SK-N-SH (cell line): ENCODE measurements around the gene SIGLEC9. TPM values are rescaled to one million over a fixed set of nuclear protein-coding genes. Genes with fewer than 3 reads are reported as not detected.

Experiments used
- CTCF ChIA-PET: fragments of 300-600, 350-600 bp; formaldehyde crosslinking; extraction: SDS; loops from one replicate; lab custom pipeline; 2021; lab: Yijun Ruan, JAX
- POLR2A ChIA-PET: fragments of 350-600 bp; sonication (Branson Sonifier 250); formaldehyde crosslinking; extraction: SDS; loops from one replicate; lab custom pipeline; 2020; ENCODE audit warnings: antibody characterized with exemption, inconsistent platforms; lab: Yijun Ruan, JAX
- DNase-seq: peaks from one replicate; pipeline ENCODE4 v3.0.0; 2012
- H2AFZ ChIP-seq: fragments of 200-600 bp; sonication (generic); 2 replicates; pipeline ENCODE4 v1.8.1; 2016; ENCODE audit warnings: antibody characterized with exemption, mild to moderate bottlenecking, low read depth
- H3F3A ChIP-seq: fragments of 200-600 bp; sonication (generic); replicated peaks from 2 replicates; pipeline ENCODE3; 2016; ENCODE audit warnings: antibody characterized with exemption, mild to moderate bottlenecking; ENCODE audit not compliant: insufficient read depth
- H3K27ac ChIP-seq, 2 experiments: fragments of 200-500 bp in 1 of 2; fragments of 200-600 bp in 1 of 2; sonication (Bioruptor generic) in 1 of 2; sonication (generic), shearing (Covaris generic) in 1 of 2; 2 replicates each; pipeline versions ENCODE4 v1.5.1 to v1.6.1; 2014 to 2016; ENCODE audit warnings: low read depth in 2 of 2, inconsistent platforms in 1 of 2, low read length in 1 of 2, mild to moderate bottlenecking in 1 of 2, mixed read lengths in 1 of 2
- H3K27me3 ChIP-seq: fragments of 200-600 bp; sonication (generic), shearing (Covaris generic); 2 replicates; pipeline ENCODE4 v1.6.1; 2016; ENCODE audit warnings: mixed run types; ENCODE audit not compliant: insufficient read depth
- H3K36me3 ChIP-seq, 2 experiments: fragments of 200-500 bp in 1 of 2; fragments of 200-600 bp in 1 of 2; sonication (Bioruptor generic) in 1 of 2; sonication (generic) in 1 of 2; replicated peaks in 1 of 2; 2 replicates each; pipeline versions ENCODE3 to v1.5.1; 2014 to 2016; ENCODE audit warnings: low read length in 1 of 2, mild to moderate bottlenecking in 1 of 2; ENCODE audit not compliant: insufficient read depth in 2 of 2, control insufficient read depth in 1 of 2
- H3K4me1 ChIP-seq, 2 experiments: fragments of 200-500 bp in 1 of 2; fragments of 200-600 bp in 1 of 2; sonication (Bioruptor generic) in 1 of 2; sonication (generic), shearing (Covaris generic) in 1 of 2; 2 replicates each; pipeline versions ENCODE4 v1.5.1 to v1.6.1; 2014 to 2016; ENCODE audit warnings: low read depth in 1 of 2, low read length in 1 of 2, mixed run types in 1 of 2; ENCODE audit not compliant: insufficient read depth in 2 of 2, control insufficient read depth in 1 of 2
- H3K4me2 ChIP-seq: fragments of 200-600 bp; sonication (generic), shearing (Covaris generic); 2 replicates; pipeline ENCODE4 v1.6.1; 2017; ENCODE audit warnings: mixed run types
- H3K4me3 ChIP-seq, 2 experiments: fragments of 200-500 bp in 1 of 2; fragments of 200-600 bp in 1 of 2; sonication (Bioruptor generic) in 1 of 2; sonication (generic), shearing (Covaris generic) in 1 of 2; 2 replicates each; pipeline versions ENCODE4 v1.5.1 to v1.8.1; 2014 to 2016; ENCODE audit warnings: low read depth in 2 of 2, inconsistent platforms in 1 of 2, low read length in 1 of 2, mild to moderate bottlenecking in 1 of 2, mixed read lengths in 1 of 2, moderate library complexity in 1 of 2
- H3K79me2 ChIP-seq: fragments of 200-600 bp; sonication (generic); 2 replicates; pipeline ENCODE4 v1.8.1; 2017; ENCODE audit warnings: mild to moderate bottlenecking; ENCODE audit not compliant: insufficient read depth
- H3K9ac ChIP-seq: fragments of 200-600 bp; sonication (generic); 2 replicates; pipeline ENCODE4 v1.6.1; 2017; ENCODE audit warnings: mixed run types
- H3K9me2 ChIP-seq: fragments of 200-600 bp; sonication (generic); 2 replicates; pipeline ENCODE4 v1.6.1; 2017; ENCODE audit warnings: mixed run types
- H3K9me3 ChIP-seq: fragments of 200-600 bp; sonication (generic); 2 replicates; pipeline ENCODE4 v1.6.1; 2017; ENCODE audit warnings: mixed run types, mild to moderate bottlenecking, moderate library complexity
- H4K20me1 ChIP-seq: fragments of 200-600 bp; sonication (generic); 2 replicates; pipeline ENCODE4 v1.6.1; 2017; ENCODE audit warnings: mild to moderate bottlenecking, mixed run types; ENCODE audit not compliant: insufficient read depth
- CHD2 ChIP-seq: fragments of 150-350 bp; IDR thresholded peaks from 2 replicates; pipeline ENCODE4 v1.6.1; 2018; ENCODE audit warnings: low read length; ENCODE audit not compliant: partially characterized antibody
- ELF1 ChIP-seq: IDR thresholded peaks from 2 replicates; pipeline ENCODE4 v1.4.0; 2012
- EP300 ChIP-seq, 2 experiments: IDR thresholded peaks; 2 replicates each; pipeline versions ENCODE4 v1.4.0 to v1.6.1; 2012; ENCODE audit warnings: borderline replicate concordance in 1 of 2, low read depth in 1 of 2, low read length in 1 of 2
- EZH2phosphoT487 ChIP-seq: fragments of 200-600 bp; sonication (generic); IDR thresholded peaks from 2 replicates; pipeline ENCODE4 v1.6.1; 2017; ENCODE audit warnings: low read depth, mixed run types, mild to moderate bottlenecking, antibody characterized with exemption, moderate library complexity, borderline replicate concordance
- FOXJ3 ChIP-seq: sonication (generic); formaldehyde crosslinking; IDR thresholded peaks from 2 replicates; pipeline ENCODE4 v1.5.1; 2020; ENCODE audit warnings: mild to moderate bottlenecking, missing genetic modification reagents
- GABPA ChIP-seq: IDR thresholded peaks from 2 replicates; pipeline ENCODE4 v1.4.0; 2012; ENCODE audit warnings: low read depth, mild to moderate bottlenecking
- IRF3 ChIP-seq: fragments of 150-350 bp; IDR thresholded peaks from 2 replicates; pipeline ENCODE4 v1.6.1; 2016; ENCODE audit warnings: mild to moderate bottlenecking, low read depth, low read length
- MEF2A ChIP-seq: IDR thresholded peaks from 2 replicates; pipeline ENCODE4 v1.4.0; 2012; ENCODE audit warnings: low read depth, borderline replicate concordance
- MXI1 ChIP-seq: IDR thresholded peaks from 2 replicates; pipeline ENCODE4 v1.6.1; 2012; ENCODE audit warnings: mild to moderate bottlenecking, low read depth, low read length, improper control_type of control experiment
- NFIC ChIP-seq: IDR thresholded peaks from 2 replicates; pipeline ENCODE4 v1.4.0; 2012; ENCODE audit warnings: borderline replicate concordance
- POLR2AphosphoS5 ChIP-seq: IDR thresholded peaks from 2 replicates; pipeline ENCODE4 v1.6.1; 2012; ENCODE audit warnings: low read depth, low read length
- RCOR1 ChIP-seq: fragments of 150-350 bp; IDR thresholded peaks from 2 replicates; pipeline ENCODE4 v1.6.1; 2017; ENCODE audit warnings: antibody characterized with exemption, low read length
- REST ChIP-seq: IDR thresholded peaks from 2 replicates; pipeline ENCODE4 v1.6.1; 2012; ENCODE audit warnings: mild to moderate bottlenecking, low read depth, low read length, moderate library complexity
- RFX5 ChIP-seq: IDR thresholded peaks from 2 replicates; pipeline ENCODE4 v1.6.1; 2012; ENCODE audit warnings: mild to moderate bottlenecking, improper control_type of control experiment, low read length
- RXRA ChIP-seq: IDR thresholded peaks from 2 replicates; pipeline ENCODE4 v1.4.0; 2012; ENCODE audit warnings: low read depth, mild to moderate bottlenecking, borderline replicate concordance
- SIN3A ChIP-seq: IDR thresholded peaks from 2 replicates; pipeline ENCODE4 v1.6.1; 2012; ENCODE audit warnings: low read depth, mild to moderate bottlenecking, low read length, moderate library complexity, borderline replicate concordance
- SMC3 ChIP-seq: IDR thresholded peaks from 2 replicates; pipeline ENCODE4 v1.6.1; 2012; ENCODE audit warnings: low read depth, low read length, improper control_type of control experiment
- TCF12 ChIP-seq: IDR thresholded peaks from 2 replicates; pipeline ENCODE4 v1.4.0; 2012
- USF2 ChIP-seq: fragments of 150-350 bp; IDR thresholded peaks from 2 replicates; pipeline ENCODE4 v1.6.1; 2017; ENCODE audit warnings: antibody characterized with exemption, low read length, low read depth, borderline replicate concordance
- WGBS: methylation state at CpG from one replicate; pipeline ENCODE4 v1.1.6; 2017; ENCODE audit warnings: low lambda C conversion rate; 5-methylcytosine and 5-hydroxymethylcytosine counted together
- polyA plus RNA-seq, 3 experiments: library from polyadenylated mRNA; depleted of rRNA; stranded (reverse); fragments of >200 nt; gene quantifications; 2 replicates each; pipeline ENCODE4 v1.2.3, GENCODE V29; 2012
- TF ChIP-seq, protein P1 (sequence below): IDR thresholded peaks from 2 replicates; pipeline ENCODE4; 2012

Gene SIGLEC9
- polyA plus RNA-seq, 1 of the 3 experiments (the other 2 are of a cell fraction), result not detected

- H3K79me2 ChIP-seq, result no peaks in the 10 kb centered on the region
- no peak overlapping the region for H3K27ac ChIP-seq
- H3K4me2 ChIP-seq, result no peak overlapping the region
- H3K4me1 ChIP-seq, result no peaks in the 10 kb centered on the region
- no peak overlapping the region for H2AFZ ChIP-seq
- H3K36me3 ChIP-seq, result no peaks in the 10 kb centered on the region
- H3K9me2 ChIP-seq, result no peaks in the 10 kb centered on the region
- H3K4me3 ChIP-seq, result no peak overlapping the region
- H4K20me1 ChIP-seq, result no peaks in the 10 kb centered on the region
- POLR2A ChIA-PET, result no interaction called here
- no peak overlapping the region for H3K9ac ChIP-seq
- CTCF ChIA-PET, result interaction anchor here (1.6 to 2.2 kb wide), 2 partner anchors 9 to 11 kb away, joined by 5 to 12 read pairs; no protein-coding TSS in a partner anchor
- no peak for DNase-seq
- H3F3A ChIP-seq, result no peaks in the 10 kb centered on the region
- H3K27me3 ChIP-seq, result peaks cover 28% of the 10 kb centered on the region
- WGBS, result 7% methylated on average over 7 of the region's 7 CpGs
- TF ChIP-seq EZH2phosphoT487, result no peak
- no peak for TF ChIP-seq MXI1
- no peak for TF ChIP-seq FOXJ3
- no peak for TF ChIP-seq IRF3
- TF ChIP-seq MEF2A, result no peak
- no peak for TF ChIP-seq GABPA
- no peak for TF ChIP-seq SIN3A
- TF ChIP-seq RXRA, result no peak
- no peak for TF ChIP-seq CHD2
- TF ChIP-seq, protein P1, sequence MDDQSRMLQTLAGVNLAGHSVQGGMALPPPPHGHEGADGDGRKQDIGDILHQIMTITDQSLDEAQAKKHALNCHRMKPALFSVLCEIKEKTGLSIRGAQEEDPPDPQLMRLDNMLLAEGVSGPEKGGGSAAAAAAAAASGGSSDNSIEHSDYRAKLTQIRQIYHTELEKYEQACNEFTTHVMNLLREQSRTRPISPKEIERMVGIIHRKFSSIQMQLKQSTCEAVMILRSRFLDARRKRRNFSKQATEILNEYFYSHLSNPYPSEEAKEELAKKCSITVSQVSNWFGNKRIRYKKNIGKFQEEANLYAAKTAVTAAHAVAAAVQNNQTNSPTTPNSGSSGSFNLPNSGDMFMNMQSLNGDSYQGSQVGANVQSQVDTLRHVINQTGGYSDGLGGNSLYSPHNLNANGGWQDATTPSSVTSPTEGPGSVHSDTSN, result no peak
- no peak for TF ChIP-seq USF2
- TF ChIP-seq RCOR1, result no peak
- no peak for TF ChIP-seq REST
- TF ChIP-seq POLR2AphosphoS5, result no peak
- no peak for TF ChIP-seq SMC3
- no peak for TF ChIP-seq ELF1
- no peak for TF ChIP-seq NFIC
- no peak for TF ChIP-seq EP300 (IDR thresholded peaks at IDR 0.05; ENCODE audit: borderline replicate concordance in 1 of 2, low read depth in 1 of 2, low read length in 1 of 2)
- TF ChIP-seq RFX5, result no peak
- no peak for TF ChIP-seq TCF12
- H3K9me3 ChIP-seq, result no peaks in the 10 kb centered on the region
These were observed 22.0 kb downstream of the SIGLEC9 start for GRCh38 chr19:51146751-51147150.
